ENCODE measurements around the gene ASIC4.
A peak's percentile ranks its signal among the peaks of the same experiment; 100 is the strongest.

ASIC4 gene

DNA sequence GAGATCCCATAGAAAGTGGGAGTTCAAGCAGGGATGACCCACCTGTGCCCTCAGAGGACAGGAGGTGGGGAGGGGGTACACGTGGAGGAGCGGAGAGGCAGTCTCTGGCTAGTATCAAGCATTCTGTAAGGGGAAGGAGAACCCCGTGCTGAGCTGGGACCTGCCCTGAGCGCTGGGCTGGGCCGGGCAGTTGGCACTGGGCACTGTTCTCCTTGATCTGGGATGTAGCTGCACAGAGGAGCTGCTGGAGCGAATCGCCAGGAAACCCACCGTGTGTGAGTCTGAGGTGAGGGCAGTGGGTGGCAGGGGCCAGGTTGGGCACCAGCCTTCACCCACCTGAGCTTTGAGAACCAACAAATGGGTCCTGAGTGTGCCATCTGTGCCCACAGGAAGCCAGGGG is 35.4 kb upstream of the ASIC4 start:
- DNase-seq (ENCODE audit: low read depth in 2 of 2, low spot score in 1 of 2) = no peak

DNA sequence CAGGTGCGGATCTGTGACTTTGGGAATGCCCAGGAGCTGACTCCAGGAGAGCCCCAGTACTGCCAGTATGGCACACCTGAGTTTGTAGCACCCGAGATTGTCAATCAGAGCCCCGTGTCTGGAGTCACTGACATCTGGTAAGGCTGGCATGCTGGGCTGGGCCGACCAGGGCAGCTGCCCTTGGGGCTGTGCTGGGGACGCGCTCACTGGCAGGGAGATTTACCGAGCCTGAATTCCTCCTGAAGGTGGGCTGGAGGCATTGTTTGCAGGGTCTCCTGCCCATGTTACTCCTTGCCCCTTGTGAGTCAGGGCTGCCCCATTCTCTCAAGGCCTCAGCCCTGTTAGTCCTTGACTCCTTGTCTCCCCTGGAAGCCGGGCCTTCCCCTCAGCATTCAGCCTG is 34.3 kb upstream of the ASIC4 start:
- DNase-seq (ENCODE audit: low read depth in 2 of 2, low spot score in 1 of 2) = no peak

DNA sequence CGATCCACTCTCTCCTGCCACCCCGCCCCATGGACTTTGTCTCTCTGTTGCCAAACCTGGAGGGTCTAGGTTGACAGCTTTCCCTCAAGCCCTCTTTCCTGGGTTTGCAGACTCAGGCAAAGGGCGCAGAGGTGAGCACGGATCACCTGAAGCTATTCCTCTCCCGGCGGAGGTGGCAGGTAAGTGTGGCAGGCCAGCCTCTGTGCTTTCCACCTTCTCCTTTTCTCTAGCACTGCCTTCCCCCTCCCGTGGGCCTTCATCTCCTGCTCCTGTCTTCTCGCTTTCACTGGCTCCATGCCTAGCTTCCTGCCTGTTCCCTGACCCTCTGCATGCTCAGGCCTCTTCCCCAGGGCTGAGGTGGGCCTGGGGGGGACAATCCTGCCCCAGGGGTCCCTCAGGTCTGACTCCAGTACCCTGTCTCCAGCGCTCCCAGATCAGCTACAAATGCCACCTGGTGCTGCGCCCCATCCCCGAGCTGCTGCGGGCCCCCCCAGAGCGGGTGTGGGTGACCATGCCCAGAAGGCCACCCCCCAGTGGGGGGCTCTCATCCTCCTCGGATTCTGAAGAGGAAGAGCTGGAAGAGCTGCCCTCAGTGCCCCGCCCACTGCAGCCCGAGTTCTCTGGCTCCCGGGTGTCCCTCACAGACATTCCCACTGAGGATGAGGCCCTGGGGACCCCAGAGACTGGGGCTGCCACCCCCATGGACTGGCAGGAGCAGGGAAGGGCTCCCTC is 31.4 kb upstream of the ASIC4 start:
- no peak for DNase-seq (ENCODE audit: low read depth in 2 of 2, low spot score in 1 of 2)

DNA sequence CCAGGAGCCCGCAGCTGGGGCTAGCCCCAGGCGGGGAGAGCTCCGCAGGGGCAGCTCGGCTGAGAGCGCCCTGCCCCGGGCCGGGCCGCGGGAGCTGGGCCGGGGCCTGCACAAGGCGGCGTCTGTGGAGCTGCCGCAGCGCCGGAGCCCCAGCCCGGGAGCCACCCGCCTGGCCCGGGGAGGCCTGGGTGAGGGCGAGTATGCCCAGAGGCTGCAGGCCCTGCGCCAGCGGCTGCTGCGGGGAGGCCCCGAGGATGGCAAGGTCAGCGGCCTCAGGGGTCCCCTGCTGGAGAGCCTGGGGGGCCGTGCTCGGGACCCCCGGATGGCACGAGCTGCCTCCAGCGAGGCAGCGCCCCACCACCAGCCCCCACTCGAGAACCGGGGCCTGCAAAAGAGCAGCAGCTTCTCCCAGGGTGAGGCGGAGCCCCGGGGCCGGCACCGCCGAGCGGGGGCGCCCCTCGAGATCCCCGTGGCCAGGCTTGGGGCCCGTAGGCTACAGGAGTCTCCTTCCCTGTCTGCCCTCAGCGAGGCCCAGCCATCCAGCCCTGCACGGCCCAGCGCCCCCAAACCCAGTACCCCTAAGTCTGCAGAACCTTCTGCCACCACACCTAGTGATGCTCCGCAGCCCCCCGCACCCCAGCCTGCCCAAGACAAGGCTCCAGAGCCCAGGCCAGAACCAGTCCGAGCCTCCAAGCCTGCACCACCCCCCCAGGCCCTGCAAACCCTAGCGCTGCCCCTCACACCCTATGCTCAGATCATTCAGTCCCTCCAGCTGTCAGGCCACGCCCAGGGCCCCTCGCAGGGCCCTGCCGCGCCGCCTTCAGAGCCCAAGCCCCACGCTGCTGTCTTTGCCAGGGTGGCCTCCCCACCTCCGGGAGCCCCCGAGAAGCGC is 30.6 kb upstream of the ASIC4 start:
- DNase-seq (ENCODE audit: low read depth in 2 of 2, low spot score in 1 of 2) = no peak

DNA sequence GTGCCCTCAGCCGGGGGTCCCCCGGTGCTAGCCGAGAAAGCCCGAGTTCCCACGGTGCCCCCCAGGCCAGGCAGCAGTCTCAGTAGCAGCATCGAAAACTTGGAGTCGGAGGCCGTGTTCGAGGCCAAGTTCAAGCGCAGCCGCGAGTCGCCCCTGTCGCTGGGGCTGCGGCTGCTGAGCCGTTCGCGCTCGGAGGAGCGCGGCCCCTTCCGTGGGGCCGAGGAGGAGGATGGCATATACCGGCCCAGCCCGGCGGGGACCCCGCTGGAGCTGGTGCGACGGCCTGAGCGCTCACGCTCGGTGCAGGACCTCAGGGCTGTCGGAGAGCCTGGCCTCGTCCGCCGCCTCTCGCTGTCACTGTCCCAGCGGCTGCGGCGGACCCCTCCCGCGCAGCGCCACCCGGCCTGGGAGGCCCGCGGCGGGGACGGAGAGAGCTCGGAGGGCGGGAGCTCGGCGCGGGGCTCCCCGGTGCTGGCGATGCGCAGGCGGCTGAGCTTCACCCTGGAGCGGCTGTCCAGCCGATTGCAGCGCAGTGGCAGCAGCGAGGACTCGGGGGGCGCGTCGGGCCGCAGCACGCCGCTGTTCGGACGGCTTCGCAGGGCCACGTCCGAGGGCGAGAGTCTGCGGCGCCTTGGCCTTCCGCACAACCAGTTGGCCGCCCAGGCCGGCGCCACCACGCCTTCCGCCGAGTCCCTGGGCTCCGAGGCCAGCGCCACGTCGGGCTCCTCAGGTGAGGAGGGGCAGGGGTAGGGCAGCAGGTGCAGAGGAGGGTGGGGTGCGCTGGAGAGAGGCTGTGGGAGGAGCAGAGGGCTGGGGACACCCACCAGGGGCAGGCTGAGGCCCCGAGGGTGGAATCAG is 29.7 kb upstream of the ASIC4 start:
- DNase-seq (ENCODE audit: low read depth in 2 of 2, low spot score in 1 of 2) = no peak

DNA sequence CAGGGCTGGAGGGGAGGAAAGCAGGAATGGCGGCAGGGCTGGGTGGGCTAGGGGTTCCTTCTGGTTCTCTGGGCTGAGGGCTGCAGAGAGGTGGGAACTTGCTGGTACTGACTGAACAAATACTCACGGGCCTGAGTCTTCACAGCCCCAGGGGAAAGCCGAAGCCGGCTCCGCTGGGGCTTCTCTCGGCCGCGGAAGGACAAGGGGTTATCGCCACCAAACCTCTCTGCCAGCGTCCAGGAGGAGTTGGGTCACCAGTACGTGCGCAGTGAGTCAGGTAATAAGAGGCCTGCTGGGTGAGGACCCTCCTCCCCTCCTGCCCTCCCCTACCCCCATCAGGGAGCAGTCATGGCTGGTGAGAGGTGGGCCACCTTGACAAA is 29.1 kb upstream of the ASIC4 start:
- DNase-seq (ENCODE audit: low read depth in 2 of 2, low spot score in 1 of 2) = no peak

DNA sequence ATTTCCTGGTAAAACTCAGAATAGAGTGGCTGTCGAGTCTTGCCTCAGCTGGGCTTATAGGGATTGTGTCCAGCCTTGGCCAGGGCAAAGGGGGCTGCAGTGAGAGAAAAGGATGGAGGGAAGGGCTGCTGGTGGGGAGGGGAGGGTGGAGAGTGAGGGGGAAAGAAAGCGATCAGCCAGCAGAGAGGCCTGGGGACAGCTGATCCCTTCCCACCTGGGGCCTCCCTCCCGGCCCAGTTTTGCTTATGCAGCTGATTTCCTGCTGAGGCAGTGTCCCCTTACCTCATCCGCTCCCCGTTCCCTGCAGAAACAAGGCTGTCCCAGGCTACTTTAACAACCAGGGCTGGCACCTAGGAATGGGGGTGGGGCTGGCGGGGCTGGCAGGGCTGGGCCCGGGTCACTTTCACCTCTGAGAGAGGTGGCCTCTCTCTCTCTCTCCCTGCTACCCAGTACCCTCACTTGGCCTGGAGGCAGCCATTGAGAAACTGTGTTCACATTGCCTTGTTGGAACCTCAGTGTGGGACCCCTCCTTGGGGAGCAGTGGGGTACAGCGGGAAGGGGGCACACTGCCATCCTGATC is 27.8 kb upstream of the ASIC4 start:
- DNase-seq (ENCODE audit: low read depth in 2 of 2, low spot score in 1 of 2) = no peak

DNA sequence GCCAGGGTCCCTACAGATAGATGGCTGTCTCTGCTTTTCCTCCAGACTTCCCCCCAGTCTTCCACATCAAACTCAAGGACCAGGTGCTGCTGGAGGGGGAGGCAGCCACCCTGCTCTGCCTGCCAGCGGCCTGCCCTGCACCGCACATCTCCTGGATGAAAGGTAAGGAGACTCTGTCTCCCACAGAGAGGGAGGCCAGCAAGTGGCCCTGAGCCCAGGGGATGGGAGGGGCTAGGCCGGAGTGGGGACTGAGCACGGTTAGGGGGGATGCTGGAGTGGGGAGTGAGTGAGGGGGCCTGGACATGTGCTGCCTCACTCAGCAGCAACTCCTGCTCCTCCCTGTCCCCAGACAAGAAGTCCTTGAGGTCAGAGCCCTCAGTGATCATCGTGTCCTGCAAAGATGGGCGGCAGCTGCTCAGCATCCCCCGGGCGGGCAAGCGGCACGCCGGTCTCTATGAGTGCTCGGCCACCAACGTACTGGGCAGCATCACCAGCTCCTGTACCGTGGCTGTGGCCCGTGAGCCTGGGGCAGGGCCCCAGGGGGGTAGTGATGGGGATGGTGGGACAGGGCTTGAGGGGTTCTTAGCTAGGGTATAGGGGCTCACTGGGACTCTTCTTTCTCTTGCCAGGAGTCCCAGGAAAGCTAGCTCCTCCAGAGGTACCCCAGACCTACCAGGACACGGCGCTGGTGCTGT is 26.0 kb upstream of the ASIC4 start:
- DNase-seq (ENCODE audit: low read depth in 2 of 2, low spot score in 1 of 2) = no peak

DNA sequence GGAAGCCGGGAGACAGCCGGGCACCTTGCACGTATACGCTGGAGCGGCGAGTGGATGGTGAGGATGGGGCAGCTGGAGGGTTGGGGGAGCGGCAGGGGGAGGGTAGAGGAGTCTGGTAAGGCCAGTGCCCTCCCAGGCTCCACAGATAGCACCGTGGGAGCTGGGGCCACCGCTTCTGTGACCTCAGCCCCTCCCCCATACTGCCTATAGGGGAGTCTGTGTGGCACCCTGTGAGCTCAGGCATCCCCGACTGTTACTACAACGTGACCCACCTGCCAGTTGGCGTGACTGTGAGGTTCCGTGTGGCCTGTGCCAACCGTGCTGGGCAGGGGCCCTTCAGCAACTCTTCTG is 25.5 kb upstream of the ASIC4 start:
- DNase-seq (ENCODE audit: low read depth in 2 of 2, low spot score in 1 of 2) = no peak

DNA sequence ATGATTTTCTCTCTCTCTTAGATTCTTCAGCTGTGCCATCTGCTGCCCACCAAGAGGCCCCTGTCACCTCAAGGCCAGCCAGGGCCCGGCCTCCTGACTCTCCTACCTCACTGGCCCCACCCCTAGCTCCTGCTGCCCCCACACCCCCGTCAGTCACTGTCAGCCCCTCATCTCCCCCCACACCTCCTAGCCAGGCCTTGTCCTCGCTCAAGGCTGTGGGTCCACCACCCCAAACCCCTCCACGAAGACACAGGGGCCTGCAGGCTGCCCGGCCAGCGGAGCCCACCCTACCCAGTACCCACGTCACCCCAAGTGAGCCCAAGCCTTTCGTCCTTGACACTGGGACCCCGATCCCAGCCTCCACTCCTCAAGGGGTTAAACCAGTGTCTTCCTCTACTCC is 25.0 kb upstream of the ASIC4 start:
- no peak for DNase-seq (ENCODE audit: low read depth in 2 of 2, low spot score in 1 of 2)

DNA sequence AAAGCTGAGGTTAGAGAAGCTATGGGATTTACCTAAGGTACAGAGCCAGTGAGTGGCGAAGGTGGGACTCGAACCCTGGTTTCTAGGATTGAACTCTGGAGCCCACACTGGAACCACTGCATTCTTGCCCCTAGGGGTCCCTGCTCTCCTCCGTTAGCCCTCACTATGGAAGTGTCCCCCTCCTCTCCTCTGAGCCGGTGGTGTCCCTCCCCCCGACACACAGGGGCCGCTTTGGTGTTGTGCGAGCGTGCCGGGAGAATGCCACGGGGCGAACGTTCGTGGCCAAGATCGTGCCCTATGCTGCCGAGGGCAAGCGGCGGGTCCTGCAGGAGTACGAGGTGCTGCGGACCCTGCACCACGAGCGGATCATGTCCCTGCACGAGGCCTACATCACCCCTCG is 24.1 kb upstream of the ASIC4 start:
- no peak for DNase-seq (ENCODE audit: low read depth in 2 of 2, low spot score in 1 of 2)

DNA sequence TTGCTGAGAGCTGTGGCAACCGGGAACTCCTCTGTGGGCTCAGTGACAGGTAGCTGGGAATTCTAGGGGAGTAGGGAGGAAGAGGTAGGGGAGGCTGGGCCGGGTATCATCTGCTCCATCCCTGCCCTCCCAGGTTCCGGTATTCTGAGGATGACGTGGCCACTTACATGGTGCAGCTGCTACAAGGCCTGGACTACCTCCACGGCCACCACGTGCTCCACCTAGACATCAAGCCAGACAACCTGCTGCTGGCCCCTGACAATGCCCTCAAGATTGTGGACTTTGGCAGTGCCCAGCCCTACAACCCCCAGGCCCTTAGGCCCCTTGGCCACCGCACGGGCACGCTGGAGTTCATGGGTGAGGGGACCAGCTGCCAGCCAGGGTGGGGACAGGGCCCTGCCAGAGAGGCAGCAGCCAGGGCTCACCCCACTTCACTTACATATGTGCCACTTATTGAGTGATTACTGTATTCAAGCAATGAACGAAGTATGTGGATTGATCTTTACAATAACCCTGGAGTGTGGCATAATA is 23.6 kb upstream of the ASIC4 start:
- DNase-seq (ENCODE audit: low read depth in 2 of 2, low spot score in 1 of 2) = no peak

DNA sequence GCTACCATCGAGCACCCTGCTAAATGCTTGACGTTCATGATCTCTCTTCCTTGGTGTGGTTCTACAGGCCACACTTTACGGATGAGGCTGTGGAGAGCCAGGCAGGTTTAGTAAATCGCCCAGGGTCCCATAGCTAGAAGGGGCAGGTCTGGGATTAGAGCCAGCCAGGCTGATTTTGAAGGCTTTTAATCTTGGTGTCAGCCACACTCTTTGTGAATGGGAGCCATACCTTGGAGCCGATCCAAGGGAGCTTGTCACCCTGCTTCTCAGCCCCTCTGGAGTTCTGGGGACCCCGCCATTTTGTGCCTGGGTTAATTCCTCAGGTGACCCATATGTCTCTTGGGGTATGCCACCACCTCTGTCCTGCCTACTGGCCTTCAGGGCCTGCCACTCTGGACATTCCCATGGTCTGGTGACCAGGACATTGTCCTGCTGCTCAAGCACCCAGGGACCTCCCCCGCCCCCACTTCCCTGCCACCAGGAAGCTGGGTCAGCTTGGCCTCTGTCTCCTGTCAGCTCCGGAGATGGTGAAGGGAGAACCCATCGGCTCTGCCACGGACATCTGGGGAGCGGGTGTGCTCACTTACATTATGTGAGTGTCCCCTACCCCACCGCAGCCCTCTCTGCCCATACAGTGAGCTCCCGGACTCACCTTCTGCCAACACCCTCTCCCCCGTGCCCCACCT is 22.9 kb upstream of the ASIC4 start:
- no peak for DNase-seq (ENCODE audit: low read depth in 2 of 2, low spot score in 1 of 2)

DNA sequence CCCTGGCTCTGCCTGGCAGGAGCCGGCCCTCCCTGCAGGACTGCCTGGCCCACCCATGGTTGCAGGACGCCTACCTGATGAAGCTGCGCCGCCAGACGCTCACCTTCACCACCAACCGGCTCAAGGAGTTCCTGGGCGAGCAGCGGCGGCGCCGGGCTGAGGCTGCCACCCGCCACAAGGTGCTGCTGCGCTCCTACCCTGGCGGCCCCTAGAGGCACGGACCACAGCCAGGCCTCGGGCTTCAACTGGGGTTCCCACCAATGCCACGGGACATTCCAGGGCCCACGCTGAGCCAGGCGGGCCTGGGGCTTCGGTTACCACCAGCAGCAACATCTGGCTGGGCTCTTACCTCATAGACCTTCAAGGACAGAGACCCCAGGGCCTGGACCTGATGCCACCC is 21.7 kb upstream of the ASIC4 start:
- no peak for DNase-seq (ENCODE audit: low read depth in 2 of 2, low spot score in 1 of 2)

DNA sequence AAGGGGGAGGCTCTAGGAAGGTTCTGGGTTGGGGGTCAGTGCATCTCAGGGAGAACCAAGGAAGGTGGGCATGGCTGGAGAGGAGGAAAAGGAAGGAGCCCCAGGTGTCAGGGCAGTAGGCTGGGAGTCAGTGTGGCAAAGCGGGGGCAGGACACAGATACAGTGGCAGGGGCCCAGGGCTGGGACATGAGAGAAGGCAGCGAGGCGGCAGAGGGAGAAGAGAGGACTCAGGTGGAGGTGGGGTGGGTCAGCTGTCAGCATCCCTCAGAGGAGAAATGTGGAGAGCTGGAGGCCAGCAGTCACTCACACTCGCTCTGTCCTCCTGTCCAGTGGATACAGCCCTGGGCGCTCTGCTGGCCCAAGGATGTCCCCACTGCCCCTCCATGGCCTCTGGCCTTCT is 21.2 kb upstream of the ASIC4 start:
- no peak for DNase-seq (ENCODE audit: low read depth in 2 of 2, low spot score in 1 of 2)

DNA sequence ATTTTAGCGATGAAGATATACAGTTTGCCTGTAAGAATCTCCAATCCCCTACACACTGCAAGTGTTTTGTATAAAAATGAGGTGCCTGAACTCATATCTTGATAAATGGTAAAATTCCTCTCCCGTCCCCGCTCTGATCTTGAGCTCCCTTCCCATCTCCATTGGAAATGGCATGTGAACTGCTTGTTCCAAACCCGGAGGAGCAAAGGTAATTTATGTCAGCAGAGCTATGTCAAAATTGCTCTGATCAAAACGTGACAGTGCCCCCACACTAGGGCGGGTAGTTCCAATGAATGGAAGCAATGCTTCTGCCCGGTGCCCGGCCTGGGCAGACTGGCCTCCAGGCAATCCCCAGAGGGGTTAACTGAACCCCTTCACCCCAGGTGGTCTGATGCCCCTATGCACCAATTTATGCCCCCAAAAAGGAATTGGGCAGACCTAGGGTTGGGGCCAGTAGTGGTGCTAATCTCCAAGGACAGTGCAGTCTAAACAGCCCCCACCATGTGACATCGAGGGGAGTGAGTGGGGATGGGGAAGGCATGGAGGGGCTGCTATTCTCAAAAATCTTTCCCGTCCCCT is 19.2 kb upstream of the ASIC4 start:
- DNase-seq (ENCODE audit: low read depth in 2 of 2, low spot score in 1 of 2) = no peak

DNA sequence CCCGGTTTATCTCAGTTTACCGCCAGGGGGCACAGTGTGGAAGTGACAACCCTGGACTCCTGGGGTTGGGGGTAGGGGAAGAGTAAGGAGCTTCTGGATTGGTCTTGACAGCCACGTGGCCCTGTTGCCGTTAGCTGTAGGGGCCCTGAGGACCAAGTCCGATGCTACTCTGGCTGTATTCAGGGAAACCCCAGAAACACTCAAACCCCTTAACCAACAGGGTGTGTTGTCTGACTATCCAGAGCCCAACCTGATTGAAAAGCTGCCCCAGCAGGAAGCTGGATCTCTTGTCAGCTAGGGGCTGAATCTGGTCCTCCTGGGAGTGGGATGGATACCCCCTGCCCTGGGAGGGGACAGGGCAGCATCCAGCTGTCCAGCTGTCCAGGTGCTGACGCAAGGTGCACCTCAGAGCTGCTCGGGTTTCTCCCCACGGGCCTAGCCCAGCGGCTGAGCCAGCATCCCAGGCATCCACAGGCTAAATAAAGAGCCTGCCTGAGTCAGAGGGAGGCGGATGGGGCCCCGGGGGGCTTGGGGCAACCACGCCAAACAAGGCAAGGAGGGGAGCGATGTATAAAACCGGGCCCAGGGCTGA is 18.7 kb upstream of the ASIC4 start:
- DNase-seq (ENCODE audit: low read depth in 2 of 2, low spot score in 1 of 2) = peak in 1 of 2 donors; percentile 35

DNA sequence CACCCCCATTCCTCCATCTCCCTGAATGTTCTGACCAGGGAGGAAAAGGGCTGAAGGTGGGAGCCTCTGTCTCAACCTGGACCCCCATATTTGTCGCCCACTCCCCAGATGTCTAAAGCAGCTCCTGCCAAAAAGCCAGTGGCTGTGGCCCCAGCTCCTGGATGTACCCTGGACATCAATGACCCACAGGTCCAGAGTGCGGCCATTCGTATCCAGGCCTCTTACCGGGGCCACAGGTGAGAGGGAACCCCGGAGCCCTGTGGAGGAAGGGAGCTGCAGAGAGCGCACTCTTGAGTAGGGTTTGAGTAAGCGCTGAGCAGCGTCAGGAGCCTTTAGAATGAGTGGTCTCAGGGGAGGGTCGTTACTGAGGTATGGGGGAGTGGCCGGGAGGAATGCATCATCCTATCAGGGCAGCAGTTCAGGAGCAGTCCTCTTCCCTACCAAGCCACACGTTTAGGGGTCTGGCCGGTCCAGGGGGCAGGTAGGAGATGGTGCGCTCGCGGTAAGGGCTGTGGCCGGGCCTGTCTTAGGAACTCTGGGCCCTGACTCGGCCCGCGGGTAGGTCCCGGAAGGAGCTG is 17.9 kb upstream of the ASIC4 start:
- DNase-seq (ENCODE audit: low read depth in 2 of 2, low spot score in 1 of 2) = no peak
